ENCODE measurements around the gene ST6GALNAC1.

The ST6GALNAC1 gene

DNA sequence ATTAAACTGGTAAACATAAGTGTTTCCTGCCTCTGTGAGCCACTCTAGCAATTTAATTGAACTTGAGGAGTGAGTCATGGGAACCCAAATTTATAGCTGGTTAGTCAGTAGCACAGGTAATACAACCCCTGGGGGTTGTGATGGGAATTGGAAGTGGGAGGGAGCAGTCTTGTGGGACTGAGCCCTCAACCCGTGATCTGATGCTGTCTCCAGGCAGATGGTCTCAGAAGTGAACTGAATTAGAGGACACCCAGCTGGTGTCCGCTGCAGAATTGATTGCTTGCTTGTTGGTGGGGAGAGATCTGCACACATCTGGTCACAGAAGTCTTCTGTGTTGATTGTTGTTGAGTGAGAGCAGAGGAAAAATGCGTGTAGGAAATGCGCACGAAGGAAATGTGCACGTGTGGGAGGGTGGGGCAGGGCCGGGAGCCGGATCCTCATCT, 50.2 kb downstream of the ST6GALNAC1 start:
- no peak overlapping the region for H3K4me3 Mint-ChIP-seq
- H3K9me3 Mint-ChIP-seq (ENCODE audit: low read depth) = no peaks in the 10 kb centered on the region
- no peaks in the 10 kb centered on the region for H3K4me1 Mint-ChIP-seq (ENCODE audit: low read depth)
- H3K36me3 Mint-ChIP-seq = peaks cover 7% of the 10 kb centered on the region
- no peak overlapping the region for H3K27ac Mint-ChIP-seq
- peaks cover 15% of the 10 kb centered on the region for H3K27me3 Mint-ChIP-seq

DNA sequence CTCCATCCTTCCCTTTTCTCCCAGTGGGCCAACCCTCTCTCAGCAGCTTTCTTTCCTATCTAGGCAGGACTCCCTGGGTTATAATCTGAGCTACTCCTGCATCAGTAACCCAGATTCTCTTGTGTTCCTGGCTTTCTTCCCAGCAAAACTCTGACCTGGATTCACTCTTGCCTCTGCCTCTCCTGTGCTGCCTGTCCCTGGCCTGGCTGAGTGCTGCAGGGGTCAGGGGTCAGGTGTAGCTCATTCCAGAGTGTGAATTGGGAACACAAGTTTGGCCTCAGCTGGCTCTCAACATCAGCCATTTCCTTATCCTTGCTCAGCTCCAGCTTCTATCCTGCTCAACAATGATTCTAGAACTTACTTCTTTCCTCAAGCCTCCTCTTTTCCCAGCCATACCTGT, 55.4 kb downstream of the ST6GALNAC1 start:
- H3K4me1 Mint-ChIP-seq (ENCODE audit: low read depth) = peaks cover 6% of the 10 kb centered on the region
- no peak overlapping the region for H3K4me3 Mint-ChIP-seq
- peaks cover 10% of the 10 kb centered on the region for H3K36me3 Mint-ChIP-seq
- H3K27me3 Mint-ChIP-seq = peaks cover 32% of the 10 kb centered on the region
- H3K9me3 Mint-ChIP-seq (ENCODE audit: low read depth) = no peaks in the 10 kb centered on the region
- no peak overlapping the region for H3K27ac Mint-ChIP-seq

DNA sequence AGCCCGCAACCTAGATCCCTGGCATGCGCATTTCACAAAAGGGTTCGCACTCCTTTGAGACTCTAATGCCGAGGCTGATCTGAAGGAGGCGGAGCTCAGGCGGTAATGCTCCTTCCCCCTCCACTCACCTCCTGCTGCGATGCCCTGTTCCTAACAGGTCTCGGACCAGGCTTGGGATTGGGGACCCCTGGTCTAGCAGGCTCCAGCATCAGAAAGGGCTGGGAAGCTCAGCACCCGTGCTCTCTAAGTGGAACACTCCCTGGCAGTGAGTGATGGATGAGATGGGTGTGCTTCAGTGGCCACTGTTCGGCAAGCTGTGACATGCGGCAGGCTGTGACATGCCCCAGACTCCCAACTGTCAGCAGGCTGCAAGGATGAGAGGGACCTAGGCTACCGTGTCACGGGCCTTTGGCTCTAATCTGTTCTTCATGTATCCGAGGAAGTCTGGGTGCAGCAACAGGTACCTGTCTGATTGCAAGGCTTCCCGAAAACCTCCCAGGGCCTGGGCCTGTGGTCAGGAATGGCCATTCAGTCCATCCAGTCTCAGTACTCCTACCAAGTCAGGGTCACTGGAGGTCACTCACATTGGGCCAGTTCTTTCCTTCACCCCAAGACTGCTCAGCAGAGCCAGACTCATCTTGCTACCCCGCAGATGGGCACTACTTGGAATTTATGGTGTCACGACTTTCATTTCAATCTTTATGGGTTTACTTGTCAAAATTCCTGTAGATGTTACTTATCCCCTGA, 56.6 kb downstream of the ST6GALNAC1 start:
- peak overlapping the region; percentile 1 for H3K4me3 Mint-ChIP-seq
- H3K27ac Mint-ChIP-seq = no peak overlapping the region
- peaks cover 6% of the 10 kb centered on the region for H3K4me1 Mint-ChIP-seq (ENCODE audit: low read depth)
- peaks cover 10% of the 10 kb centered on the region for H3K36me3 Mint-ChIP-seq
- peaks cover 33% of the 10 kb centered on the region for H3K27me3 Mint-ChIP-seq
- no peaks in the 10 kb centered on the region for H3K9me3 Mint-ChIP-seq (ENCODE audit: low read depth)

DNA sequence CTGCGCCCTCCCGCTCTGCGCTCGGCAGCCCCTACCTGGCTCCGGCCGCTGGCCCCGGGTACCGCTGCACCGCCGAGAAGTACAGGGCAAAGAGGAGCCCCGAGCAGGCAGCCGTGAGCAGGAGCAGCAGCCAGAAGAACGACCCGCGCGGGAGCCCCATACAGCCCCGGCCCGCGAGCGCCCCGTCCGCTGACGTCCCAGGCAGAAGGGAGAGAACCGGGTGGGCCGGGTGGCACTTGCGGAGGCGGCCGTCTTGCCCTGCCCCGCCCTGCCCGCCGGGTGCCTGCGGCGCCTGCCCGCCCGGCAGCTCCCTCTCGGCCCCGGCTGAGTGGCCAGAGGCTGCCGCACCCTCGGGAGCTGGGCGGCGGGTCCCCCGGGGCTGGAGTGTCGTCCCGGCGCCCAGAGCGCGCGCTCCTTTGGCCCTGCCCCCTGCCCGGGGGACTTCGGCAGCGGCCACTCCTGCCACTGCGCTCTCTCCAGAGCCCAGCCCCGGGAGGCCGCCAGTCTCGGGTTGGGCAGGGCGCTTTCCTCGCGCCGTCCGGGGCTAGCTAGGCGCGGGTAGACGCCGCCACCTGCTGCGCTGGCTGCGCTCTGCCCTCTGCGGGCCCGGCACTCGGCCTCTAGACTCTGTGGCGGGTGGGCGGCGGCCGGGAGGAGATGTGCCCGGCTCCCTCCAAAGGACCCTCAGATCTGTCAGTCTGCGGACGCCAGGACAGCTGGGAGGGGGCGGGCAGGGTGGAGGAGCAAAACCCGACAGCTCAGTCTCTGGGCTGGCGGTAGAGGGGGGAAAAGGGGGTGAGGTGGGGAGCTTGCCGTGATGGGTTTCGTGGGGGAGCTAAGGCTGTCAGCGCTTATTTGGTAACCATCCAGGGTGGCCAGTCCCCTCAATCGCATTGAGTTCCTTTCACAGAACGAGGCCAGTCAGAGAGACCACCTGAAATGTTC, 57.6 kb downstream of the ST6GALNAC1 start, which contains the start of gene ST6GALNAC2:
ST6GALNAC2 (minus strand) TSS at position 212 of the 945 bp plus-strand sequence; CDS start at position 160, 52 bp downstream.
- Mint-ChIP-seq H3K36me3 (peaks cover 10% of the 10 kb centered on the region), H3K9me3 (ENCODE audit: low read depth) (no peaks in the 10 kb centered on the region), H3K27me3 (peaks cover 32% of the 10 kb centered on the region), H3K27ac (no peak within 1 kb of the TSS), H3K4me3 (peak within 1 kb of the TSS; percentile 70), H3K4me1 (ENCODE audit: low read depth) (peaks cover 6% of the 10 kb centered on the region)

DNA sequence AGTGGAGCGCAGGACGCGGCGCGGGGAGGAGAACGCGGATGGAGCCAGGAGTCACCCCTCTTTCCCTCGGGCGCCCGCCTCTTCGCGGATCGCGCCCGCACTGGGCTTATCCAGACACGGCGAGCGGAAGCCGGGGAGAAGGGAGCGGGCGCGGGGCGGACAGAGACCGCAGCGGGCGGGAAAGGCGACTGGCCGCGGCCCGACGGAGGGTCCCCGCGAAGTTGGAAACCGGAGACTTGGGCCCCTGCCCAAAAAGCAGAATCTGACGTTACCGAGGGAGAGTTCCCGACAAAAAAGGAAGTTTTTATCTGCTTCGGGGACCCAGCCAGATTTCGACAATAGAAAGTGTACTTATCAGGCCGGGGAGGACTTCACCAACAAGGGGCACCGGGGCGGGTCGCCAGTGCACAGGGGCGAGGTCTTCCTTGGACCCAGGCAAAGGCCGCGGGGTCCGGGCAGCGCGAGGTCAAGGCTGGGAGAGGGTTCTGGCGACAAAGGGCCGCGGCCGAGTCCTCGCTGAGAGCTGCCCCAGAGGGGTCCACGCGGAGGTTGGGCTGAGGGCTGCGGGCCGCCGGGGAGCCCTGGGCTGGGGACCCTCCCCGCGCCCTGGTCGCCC, 58.4 kb downstream of the ST6GALNAC1 start:
- Mint-ChIP-seq H3K4me3 (peak overlapping the region; percentile 70), H3K27ac (no peak overlapping the region), H3K4me1 (ENCODE audit: low read depth) (peaks cover 6% of the 10 kb centered on the region), H3K27me3 (peaks cover 30% of the 10 kb centered on the region), H3K36me3 (peaks cover 10% of the 10 kb centered on the region), H3K9me3 (ENCODE audit: low read depth) (no peaks in the 10 kb centered on the region)

DNA sequence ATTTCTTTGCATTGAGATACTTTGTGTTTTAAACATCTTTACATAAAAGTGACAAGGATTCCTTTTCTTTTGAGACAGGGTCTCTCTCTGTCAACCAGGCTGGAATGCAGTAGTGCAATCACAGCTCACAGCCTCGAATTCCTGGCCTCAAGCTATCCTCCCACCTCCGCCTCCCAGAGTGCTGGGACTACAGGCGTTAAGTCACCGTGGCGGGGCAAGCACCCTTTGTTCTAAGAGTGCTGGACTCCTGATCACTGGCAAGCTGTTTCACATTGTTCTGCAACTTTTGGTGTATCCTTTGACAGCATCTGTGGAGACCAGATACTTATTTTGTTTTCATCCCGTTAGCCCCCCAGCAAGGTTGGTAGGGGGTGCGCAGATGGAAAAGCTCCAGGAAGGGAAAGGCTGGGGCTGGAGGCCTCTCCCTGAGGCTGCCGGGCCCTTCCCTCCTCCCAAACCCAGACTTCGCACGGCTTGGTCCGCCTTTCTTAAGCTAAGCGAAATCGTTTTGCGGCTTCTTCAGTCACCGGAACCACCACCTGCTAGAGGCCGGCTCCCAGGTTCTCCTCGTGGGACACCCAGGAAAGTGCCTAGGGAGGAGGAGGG, 59.0 kb downstream of the ST6GALNAC1 start:
- Mint-ChIP-seq H3K27ac (no peak overlapping the region), H3K4me3 (peak overlapping the region; percentile 70), H3K27me3 (peaks cover 29% of the 10 kb centered on the region), H3K36me3 (peaks cover 8% of the 10 kb centered on the region), H3K4me1 (ENCODE audit: low read depth) (peaks cover 6% of the 10 kb centered on the region), H3K9me3 (ENCODE audit: low read depth) (no peaks in the 10 kb centered on the region)

DNA sequence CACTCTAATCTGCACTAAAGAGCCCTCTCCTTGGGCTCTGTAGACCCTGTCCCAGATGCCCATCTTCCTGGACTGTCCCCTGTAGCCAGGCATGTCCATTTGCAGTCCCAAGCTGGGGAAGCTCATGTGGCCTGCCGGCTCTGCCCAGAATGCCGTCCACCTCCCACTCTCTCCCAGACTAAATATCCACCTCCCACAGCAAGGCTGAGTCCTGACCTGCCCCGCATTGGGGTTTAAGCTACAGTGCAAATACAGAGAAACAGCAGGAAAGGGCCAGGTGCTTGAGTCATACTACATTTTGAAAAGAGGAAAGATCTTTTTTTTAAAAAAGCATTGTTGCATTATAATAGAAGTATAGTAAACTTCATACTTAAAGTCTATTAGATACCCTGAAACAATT, 60.9 kb downstream of the ST6GALNAC1 start:
- Mint-ChIP-seq H3K27ac (no peak overlapping the region), H3K4me3 (no peak overlapping the region), H3K36me3 (no peaks in the 10 kb centered on the region), H3K4me1 (ENCODE audit: low read depth) (peaks cover 6% of the 10 kb centered on the region), H3K27me3 (peaks cover 15% of the 10 kb centered on the region), H3K9me3 (ENCODE audit: low read depth) (no peaks in the 10 kb centered on the region)

DNA sequence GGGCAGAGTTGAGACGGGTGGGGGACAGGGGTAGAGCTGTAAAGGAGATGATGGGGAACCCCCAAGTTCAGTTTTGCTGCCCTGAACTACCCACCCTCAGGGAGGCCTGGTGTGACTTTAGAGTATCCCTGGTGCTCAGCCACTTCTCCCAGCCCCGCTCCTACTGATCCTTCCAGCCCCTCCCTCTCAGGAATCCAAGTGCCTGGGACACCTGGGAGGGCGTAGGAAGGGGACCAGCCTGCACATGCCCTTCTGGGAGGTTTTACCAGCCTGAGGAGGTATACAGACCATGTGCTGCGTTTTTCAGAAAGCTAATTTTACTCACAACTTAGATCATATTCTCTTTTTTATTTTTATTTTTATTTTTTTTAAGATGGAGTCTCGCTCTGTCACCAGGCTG, 62.0 kb downstream of the ST6GALNAC1 start:
- Mint-ChIP-seq H3K36me3 (no peaks in the 10 kb centered on the region), H3K27me3 (peaks cover 8% of the 10 kb centered on the region), H3K27ac (no peak overlapping the region), H3K4me1 (ENCODE audit: low read depth) (peaks cover 2% of the 10 kb centered on the region), H3K4me3 (no peak overlapping the region), H3K9me3 (ENCODE audit: low read depth) (no peaks in the 10 kb centered on the region)

DNA sequence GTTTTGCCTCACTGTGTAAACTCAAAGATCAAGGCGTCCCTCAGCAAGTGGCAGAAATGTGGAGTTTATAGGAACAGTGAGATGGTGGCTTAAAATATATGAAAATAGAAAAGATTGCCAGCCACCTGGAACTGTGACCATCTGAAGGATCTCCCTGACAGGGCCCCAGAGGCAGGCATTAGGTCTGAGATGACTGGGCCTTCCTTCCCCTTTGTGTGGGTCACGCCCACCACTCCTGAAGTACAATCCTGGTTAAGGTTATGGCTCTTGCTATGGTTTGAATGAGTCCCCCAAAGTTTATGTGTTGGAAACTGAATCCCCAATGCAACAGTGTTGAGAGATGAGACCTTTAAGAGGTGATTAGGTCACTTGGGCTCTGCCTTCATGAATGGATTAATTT, 64.3 kb downstream of the ST6GALNAC1 start:
- Mint-ChIP-seq H3K27ac (no peak overlapping the region), H3K9me3 (ENCODE audit: low read depth) (no peaks in the 10 kb centered on the region), H3K4me1 (ENCODE audit: low read depth) (no peaks in the 10 kb centered on the region), H3K36me3 (peaks cover 2% of the 10 kb centered on the region), H3K4me3 (no peak overlapping the region), H3K27me3 (peaks cover 5% of the 10 kb centered on the region)

DNA sequence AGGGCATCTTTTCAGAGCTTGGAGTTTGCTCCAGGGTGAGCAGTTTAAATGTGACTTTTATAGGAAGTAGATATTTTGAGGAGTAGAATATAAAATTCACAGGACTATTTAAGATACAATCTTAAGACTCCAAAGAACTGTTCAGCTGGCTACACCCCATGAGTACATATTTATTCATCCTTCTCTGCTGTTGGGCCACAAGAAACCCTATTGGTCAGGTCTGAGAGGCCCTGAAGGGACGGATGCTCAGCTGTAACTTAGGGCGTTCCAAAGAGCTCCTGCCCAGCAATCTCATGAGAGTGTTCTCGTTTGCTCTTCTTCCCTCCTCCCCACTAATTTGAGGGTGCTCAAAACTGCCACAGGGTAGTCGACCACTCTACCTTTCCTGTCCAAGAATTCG, 65.2 kb downstream of the ST6GALNAC1 start:
- no peaks in the 10 kb centered on the region for H3K9me3 Mint-ChIP-seq (ENCODE audit: low read depth)
- H3K27ac Mint-ChIP-seq = no peak overlapping the region

DNA sequence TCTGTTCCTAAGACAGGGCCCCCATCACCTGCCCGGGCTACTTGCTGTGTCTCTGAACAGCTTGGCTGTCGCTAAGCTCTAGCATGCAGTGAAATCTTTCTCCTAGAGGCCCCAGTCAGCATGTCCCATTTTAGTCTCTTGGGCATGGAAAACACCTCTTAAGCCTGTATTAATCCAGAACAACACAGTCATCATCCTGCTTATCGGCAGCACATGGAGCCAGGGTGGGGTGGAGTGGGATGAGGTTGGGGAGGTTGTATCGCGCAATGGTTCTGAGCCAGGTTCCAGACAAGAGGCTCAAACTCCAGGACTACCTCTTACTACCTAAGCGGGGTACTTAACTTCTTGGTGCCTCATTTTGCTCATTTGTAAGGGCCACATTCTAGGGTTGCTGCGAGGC, 65.7 kb downstream of the ST6GALNAC1 start:
- no peak overlapping the region for H3K4me3 Mint-ChIP-seq
- H3K27me3 Mint-ChIP-seq = peaks cover 1% of the 10 kb centered on the region
- no peaks in the 10 kb centered on the region for H3K4me1 Mint-ChIP-seq (ENCODE audit: low read depth)
- no peaks in the 10 kb centered on the region for H3K9me3 Mint-ChIP-seq (ENCODE audit: low read depth)
- peaks cover 2% of the 10 kb centered on the region for H3K36me3 Mint-ChIP-seq
- no peak overlapping the region for H3K27ac Mint-ChIP-seq

More for the DNA sequence above, 65.2 kb downstream of the ST6GALNAC1 start:
- Mint-ChIP-seq H3K36me3 (peaks cover 2% of the 10 kb centered on the region), H3K4me1 (ENCODE audit: low read depth) (no peaks in the 10 kb centered on the region), H3K27me3 (peaks cover 1% of the 10 kb centered on the region), H3K4me3 (no peak overlapping the region)

DNA sequence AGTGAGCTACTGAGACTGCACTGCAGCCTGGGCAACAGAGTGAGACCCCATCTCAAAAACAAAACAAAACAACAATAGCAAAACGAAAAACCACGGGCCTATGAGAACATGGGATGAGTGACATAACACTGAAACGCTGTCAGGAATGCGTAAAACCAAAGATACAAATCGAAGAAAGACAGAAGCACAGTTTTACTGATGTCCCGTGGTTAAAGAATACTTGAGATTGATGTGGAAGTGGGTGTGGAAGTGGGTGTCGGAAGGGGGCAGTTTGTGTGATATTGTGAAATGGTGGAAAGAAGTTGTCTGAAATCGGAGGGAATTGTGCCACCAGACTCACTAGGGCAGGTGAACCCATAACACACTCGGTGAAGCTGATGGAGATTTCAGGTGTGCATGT, 67.4 kb downstream of the ST6GALNAC1 start:
- no peaks in the 10 kb centered on the region for H3K27me3 Mint-ChIP-seq
- H3K36me3 Mint-ChIP-seq = peaks cover 2% of the 10 kb centered on the region
- no peak overlapping the region for H3K27ac Mint-ChIP-seq
- H3K9me3 Mint-ChIP-seq (ENCODE audit: low read depth) = no peaks in the 10 kb centered on the region
- no peak overlapping the region for H3K4me3 Mint-ChIP-seq
- H3K4me1 Mint-ChIP-seq (ENCODE audit: low read depth) = no peaks in the 10 kb centered on the region

DNA sequence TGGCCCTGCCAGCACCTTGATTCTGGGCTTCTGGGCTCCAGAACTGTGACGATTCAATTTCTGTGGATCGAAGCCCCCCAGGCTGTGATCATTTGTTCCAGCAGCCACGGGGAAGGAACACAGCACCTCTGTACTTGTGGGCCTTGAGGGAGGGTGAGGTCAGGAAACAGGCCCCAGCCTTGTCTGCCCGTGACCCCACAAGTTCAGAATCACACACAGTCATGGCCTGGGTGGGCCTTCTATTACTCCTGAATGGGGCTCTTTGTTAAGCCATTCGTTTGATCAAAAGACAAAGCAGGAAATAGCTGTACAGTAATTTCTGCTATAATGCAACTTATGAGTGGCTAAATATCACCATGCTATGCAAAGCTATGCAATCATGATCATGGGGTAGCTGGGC, 68.0 kb downstream of the ST6GALNAC1 start:
- H3K4me1 Mint-ChIP-seq (ENCODE audit: low read depth) = no peaks in the 10 kb centered on the region
- no peak overlapping the region for H3K4me3 Mint-ChIP-seq
- H3K27me3 Mint-ChIP-seq = no peaks in the 10 kb centered on the region
- no peak overlapping the region for H3K27ac Mint-ChIP-seq
- H3K36me3 Mint-ChIP-seq = peaks cover 2% of the 10 kb centered on the region
- no peaks in the 10 kb centered on the region for H3K9me3 Mint-ChIP-seq (ENCODE audit: low read depth)
